HFFc6 (cell line): Measurements from ENCODE around the gene ZNF710. TPM values are rescaled to one million over a fixed set of nuclear protein-coding genes. Genes with fewer than 3 reads are reported as not detected.
A peak's percentile ranks its signal among the peaks of the same experiment; 100 is the strongest.

Experiments used
- DNase-seq: peaks from one replicate; pipeline ENCODE4 v3.0.0-alpha.2; 2018
- H3K27ac Mint-ChIP-seq: 2 replicates; pipeline ENCODE4 v1.8.0; 2020; ENCODE audit warnings: mild to moderate bottlenecking, mixed read lengths
- H3K27me3 Mint-ChIP-seq: 2 replicates; pipeline ENCODE4 v1.8.0; 2021; ENCODE audit warnings: mild to moderate bottlenecking, moderate library complexity, mixed read lengths; ENCODE audit not compliant: insufficient read depth
- H3K36me3 Mint-ChIP-seq: 2 replicates; pipeline ENCODE4 v1.8.0; 2021; ENCODE audit warnings: low read depth, mixed read lengths
- H3K4me1 Mint-ChIP-seq: 2 replicates; pipeline ENCODE4 v1.8.0; 2020; ENCODE audit warnings: low read depth, mixed read lengths
- H3K4me3 Mint-ChIP-seq: 2 replicates; pipeline ENCODE4 v1.8.0; 2020; ENCODE audit warnings: mild to moderate bottlenecking, moderate library complexity, mixed read lengths
- H3K9me3 Mint-ChIP-seq: 2 replicates; pipeline ENCODE4 v1.8.0; 2020; ENCODE audit warnings: mild to moderate bottlenecking, mixed read lengths
- total RNA-seq, 6 experiments: library from RNA; stranded (reverse); fragmentation: NEBNext Ultra II Directional; extraction: Animal tissue kit (Norgen Biotek cat#: 25700); gene quantifications; 2 replicates in 1 of 6; 3 replicates in 5 of 6; pipeline ENCODE4 v1.2.3, GENCODE V29; 2021
- TF ChIP-seq, protein P1 (sequence below): fragments of 200-600 bp; sonication (generic); IDR thresholded peaks from 2 replicates; pipeline ENCODE4 v1.5.0; 2021; ENCODE audit warnings: antibody characterized with exemption, mild to moderate bottlenecking

The ZNF710 gene
- total RNA-seq, 6 experiments from 2014 or later, result 17.6 to 23.3 (median 20.3) TPM

DNA sequence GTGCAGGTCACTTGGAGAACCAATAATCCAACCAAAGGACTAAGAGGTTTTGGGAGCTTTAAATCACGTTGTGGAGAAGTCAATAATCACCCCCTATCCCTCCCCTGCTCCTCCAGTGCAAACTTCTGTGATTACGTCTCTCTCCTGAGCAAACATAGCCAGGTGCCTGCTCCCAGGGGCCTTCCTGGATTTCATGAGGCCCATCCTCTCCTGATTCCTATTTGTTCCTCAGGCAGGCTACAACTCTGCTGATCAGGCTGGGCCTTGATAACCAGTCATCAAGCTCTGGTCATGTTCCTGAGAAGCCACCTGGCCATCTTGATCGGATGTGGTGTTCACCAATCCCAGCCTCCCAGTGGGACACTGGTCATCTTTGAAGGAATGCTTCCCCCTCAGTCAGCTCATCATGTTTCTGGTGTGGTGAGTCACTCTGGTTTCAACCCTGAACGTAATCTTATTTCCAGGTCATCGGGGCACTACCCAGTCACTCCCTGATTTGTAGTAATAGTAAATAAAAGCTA lies 2.9 kb upstream of the ZNF710 start:
- Mint-ChIP-seq H3K27me3 (peaks cover 7% of the 10 kb centered on the region; the same call in 1 of the 2 replicates), H3K27ac (peak overlapping the region; percentile 74), H3K4me3 (no peak overlapping the region), H3K9me3 (no peaks in the 10 kb centered on the region), H3K4me1 (peaks cover 31% of the 10 kb centered on the region), H3K36me3 (no peaks in the 10 kb centered on the region)
- DNase-seq, result peak; percentile 66
- TF ChIP-seq, protein P1, sequence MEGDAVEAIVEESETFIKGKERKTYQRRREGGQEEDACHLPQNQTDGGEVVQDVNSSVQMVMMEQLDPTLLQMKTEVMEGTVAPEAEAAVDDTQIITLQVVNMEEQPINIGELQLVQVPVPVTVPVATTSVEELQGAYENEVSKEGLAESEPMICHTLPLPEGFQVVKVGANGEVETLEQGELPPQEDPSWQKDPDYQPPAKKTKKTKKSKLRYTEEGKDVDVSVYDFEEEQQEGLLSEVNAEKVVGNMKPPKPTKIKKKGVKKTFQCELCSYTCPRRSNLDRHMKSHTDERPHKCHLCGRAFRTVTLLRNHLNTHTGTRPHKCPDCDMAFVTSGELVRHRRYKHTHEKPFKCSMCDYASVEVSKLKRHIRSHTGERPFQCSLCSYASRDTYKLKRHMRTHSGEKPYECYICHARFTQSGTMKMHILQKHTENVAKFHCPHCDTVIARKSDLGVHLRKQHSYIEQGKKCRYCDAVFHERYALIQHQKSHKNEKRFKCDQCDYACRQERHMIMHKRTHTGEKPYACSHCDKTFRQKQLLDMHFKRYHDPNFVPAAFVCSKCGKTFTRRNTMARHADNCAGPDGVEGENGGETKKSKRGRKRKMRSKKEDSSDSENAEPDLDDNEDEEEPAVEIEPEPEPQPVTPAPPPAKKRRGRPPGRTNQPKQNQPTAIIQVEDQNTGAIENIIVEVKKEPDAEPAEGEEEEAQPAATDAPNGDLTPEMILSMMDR, result no peak

DNA sequence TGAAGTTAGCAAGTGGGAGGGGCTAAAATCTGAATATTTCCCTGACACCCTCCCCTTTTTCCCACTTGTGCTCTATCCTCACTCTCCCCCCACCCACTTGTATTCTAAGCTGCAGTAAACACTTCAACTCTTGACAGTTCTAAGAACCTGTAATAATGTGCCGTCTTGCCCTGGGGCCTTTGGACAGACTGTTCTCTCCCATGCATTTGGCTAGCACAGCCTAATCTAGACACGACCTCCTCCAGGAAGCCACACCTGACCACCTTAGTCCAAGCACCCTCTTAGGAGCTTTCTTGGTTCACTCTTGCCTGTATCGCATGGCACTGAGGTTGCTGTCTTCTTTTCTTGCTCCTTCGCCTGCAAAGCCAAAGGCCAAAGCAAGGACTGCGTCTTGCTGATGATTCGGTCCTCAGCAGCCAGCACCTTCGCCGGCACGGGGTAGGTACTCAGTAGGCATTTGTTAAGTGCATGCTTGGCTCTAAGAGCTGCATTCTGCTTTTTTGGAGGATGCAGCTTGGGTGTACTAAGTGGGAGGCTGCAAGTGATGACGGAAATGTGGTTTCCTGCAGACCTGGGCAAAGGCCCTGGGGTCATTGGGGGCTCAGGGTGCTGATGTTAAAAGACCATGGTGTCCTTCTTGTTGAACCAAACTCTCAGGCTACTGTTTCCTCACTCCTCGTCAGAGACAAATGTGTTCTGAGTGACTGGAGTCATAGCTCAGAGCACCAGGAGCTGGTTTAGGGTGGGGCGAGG lies 2.0 kb upstream of the ZNF710 start:
- Mint-ChIP-seq H3K4me1 (peaks cover 40% of the 10 kb centered on the region), H3K27me3 (peaks cover 5% of the 10 kb centered on the region; the same call in 1 of the 2 replicates), H3K9me3 (no peaks in the 10 kb centered on the region), H3K27ac (peak overlapping the region; percentile 20), H3K36me3 (no peaks in the 10 kb centered on the region), H3K4me3 (peak overlapping the region; percentile 86; the same call in 1 of the 2 replicates)
- DNase-seq, result no peak
- TF ChIP-seq, protein P1, result no peak

DNA sequence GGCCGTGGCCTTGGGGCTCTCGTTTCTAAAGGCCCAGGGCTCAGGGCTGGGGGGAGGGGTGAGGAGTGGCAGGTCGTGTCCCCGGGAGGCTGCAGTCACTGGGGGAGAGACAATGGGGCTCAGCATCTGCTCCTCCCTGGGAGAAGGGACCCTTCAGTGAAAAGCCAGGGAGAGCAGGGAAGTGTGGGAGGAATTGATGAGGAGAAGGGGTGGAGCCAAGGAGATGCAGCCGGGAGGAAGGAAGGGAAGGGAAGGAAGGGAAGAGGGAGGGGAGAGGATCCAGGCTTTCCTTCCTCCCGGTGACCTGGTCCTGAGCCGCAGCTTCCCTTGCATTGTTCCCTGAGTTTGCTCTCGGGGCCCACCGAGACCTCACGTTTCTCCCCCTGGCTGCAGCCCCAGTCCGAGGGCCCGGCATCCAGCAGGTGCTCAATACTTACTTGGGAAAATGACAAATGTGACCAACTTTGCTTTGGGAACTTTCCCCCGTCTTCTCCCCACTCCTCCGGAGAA lies 1.4 kb upstream of the ZNF710 start:
- DNase-seq, result peak; percentile 6
- Mint-ChIP-seq H3K4me1 (peaks cover 46% of the 10 kb centered on the region), H3K36me3 (no peaks in the 10 kb centered on the region), H3K9me3 (no peaks in the 10 kb centered on the region), H3K4me3 (peak overlapping the region; percentile 86), H3K27ac (peak overlapping the region; percentile 79), H3K27me3 (peaks cover 4% of the 10 kb centered on the region; the same call in 1 of the 2 replicates)
- TF ChIP-seq, protein P1, result no peak

DNA sequence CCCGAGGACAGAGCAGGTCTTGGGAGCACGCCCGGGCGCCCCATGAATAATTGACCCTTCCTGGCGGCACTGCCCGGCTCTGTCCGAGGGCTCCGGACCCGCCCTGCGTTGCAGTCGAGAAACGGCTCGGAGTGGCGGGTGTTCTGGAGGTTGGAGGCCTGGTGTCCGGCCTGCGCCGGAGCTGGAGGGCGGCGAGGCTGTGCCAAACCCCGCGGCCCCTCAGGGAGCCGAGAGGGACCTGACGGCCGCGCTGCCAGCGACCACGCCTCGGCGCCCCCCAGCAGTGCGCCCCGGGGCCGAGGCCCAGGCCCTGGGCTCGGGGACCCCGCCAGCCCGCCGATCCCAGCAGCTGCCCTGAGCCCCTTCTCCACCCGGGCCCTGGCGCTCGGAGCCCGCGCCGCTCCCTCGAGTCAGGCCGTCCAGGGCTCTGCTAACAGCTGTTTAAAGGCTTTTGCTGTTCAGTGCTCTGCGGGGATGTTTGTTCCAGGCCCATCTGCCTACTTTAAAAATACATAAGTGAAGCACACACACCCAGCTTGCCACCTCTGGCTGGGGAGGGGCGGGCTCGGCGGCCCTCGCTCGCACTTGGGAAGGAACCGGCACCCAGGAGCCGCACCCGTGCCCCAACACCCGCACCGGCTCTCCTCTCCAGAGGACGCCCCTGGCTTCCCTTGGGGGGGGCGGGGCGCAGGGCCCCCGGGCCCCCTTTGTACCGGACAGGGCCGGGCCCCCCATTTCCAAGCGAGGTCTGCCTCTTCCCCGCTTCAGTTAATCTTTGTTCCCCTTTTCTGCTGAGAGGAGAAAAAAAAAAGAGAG lies 730 bp upstream of the ZNF710 start:
- H3K36me3 Mint-ChIP-seq, result peaks cover 4% of the 10 kb centered on the region; the same call in 1 of the 2 replicates
- no peaks in the 10 kb centered on the region for H3K9me3 Mint-ChIP-seq
- peak overlapping the region; percentile 97 for H3K27ac Mint-ChIP-seq
- H3K4me1 Mint-ChIP-seq, result peaks cover 53% of the 10 kb centered on the region
- H3K27me3 Mint-ChIP-seq, result peaks cover 3% of the 10 kb centered on the region; the same call in 1 of the 2 replicates
- TF ChIP-seq, protein P1, result no peak
- peak; percentile 9 for DNase-seq
- H3K4me3 Mint-ChIP-seq, result peak overlapping the region; percentile 93

DNA sequence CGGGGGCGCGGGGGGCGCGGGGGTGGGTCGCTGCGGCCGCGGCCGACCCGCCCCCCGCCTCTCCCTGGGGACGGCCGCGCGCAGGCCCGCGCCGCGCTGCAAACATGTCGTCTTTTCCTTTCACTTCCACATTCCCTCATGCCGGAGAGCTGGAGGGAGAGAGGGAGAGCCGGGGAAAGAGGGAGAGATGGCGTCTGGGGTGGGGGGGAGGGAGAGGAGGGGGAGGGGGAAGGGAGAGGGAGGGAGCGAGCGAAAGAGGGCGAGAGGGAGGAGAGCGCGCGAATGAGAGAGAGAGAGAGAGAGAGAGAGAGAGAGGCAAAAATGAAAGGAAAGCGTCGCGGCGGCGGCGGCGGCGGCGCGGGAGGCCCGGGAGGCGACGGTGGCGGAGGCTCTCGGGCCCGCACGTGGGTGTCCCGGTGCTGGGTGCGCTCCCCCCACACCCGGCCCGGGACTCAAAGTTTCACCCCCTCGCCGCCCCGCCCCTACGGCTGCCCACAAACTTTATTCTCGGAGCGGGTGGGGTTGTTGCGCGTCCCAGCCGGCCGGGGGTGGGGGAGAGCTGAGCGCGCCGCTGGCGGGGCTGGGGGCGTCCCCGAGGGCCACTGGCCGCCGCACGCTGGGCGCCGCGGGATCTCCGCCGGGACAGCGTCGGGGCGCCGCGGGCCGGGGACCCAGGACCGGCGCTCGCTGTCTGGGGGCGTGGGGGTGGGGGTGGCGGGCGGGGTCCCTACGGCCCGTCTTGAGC lies 731 bp downstream of the ZNF710 start:
- peaks cover 64% of the 10 kb centered on the region for H3K4me1 Mint-ChIP-seq
- TF ChIP-seq, protein P1, result no peak
- DNase-seq, result no peak
- H3K4me3 Mint-ChIP-seq, result peak overlapping the region; percentile 88
- H3K27me3 Mint-ChIP-seq, result peaks cover 3% of the 10 kb centered on the region; the same call in 1 of the 2 replicates
- peaks cover 4% of the 10 kb centered on the region; the same call in 1 of the 2 replicates for H3K36me3 Mint-ChIP-seq
- no peaks in the 10 kb centered on the region for H3K9me3 Mint-ChIP-seq
- H3K27ac Mint-ChIP-seq, result peak overlapping the region; percentile 91
